ENCODE results near the gene TRPM3.

DNA sequence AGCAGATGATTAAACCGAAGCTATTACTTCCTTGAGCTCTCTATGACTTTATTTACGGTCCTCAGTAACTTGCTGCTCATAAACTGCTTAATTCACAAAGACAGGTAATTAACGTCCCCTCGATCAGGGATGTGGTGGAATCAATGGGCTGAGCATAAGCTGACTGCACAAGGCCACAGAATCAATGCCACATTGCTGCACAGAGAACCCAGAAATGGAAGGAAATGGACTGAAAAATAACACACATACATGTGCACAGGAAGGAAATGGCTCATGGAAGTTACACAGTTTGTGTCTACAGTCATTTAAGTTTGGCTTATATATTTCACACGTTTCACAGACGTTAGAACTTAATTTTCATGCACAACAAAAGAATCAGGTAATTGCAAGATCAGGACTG lies 588.7 kb downstream of the TRPM3 start:
- TF ChIP-seq POLR2AphosphoS5 (IDR thresholded peaks at IDR 0.05; ENCODE audit: low read depth, low read length) (no peak), TCF7L2 (IDR thresholded peaks at IDR 0.05; ENCODE audit: low read depth, low read length) (no peak)
- TF ChIP-seq, protein P1, sequence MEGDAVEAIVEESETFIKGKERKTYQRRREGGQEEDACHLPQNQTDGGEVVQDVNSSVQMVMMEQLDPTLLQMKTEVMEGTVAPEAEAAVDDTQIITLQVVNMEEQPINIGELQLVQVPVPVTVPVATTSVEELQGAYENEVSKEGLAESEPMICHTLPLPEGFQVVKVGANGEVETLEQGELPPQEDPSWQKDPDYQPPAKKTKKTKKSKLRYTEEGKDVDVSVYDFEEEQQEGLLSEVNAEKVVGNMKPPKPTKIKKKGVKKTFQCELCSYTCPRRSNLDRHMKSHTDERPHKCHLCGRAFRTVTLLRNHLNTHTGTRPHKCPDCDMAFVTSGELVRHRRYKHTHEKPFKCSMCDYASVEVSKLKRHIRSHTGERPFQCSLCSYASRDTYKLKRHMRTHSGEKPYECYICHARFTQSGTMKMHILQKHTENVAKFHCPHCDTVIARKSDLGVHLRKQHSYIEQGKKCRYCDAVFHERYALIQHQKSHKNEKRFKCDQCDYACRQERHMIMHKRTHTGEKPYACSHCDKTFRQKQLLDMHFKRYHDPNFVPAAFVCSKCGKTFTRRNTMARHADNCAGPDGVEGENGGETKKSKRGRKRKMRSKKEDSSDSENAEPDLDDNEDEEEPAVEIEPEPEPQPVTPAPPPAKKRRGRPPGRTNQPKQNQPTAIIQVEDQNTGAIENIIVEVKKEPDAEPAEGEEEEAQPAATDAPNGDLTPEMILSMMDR (IDR thresholded peaks at IDR 0.05), result no peak
- TF ChIP-seq, protein P2, sequence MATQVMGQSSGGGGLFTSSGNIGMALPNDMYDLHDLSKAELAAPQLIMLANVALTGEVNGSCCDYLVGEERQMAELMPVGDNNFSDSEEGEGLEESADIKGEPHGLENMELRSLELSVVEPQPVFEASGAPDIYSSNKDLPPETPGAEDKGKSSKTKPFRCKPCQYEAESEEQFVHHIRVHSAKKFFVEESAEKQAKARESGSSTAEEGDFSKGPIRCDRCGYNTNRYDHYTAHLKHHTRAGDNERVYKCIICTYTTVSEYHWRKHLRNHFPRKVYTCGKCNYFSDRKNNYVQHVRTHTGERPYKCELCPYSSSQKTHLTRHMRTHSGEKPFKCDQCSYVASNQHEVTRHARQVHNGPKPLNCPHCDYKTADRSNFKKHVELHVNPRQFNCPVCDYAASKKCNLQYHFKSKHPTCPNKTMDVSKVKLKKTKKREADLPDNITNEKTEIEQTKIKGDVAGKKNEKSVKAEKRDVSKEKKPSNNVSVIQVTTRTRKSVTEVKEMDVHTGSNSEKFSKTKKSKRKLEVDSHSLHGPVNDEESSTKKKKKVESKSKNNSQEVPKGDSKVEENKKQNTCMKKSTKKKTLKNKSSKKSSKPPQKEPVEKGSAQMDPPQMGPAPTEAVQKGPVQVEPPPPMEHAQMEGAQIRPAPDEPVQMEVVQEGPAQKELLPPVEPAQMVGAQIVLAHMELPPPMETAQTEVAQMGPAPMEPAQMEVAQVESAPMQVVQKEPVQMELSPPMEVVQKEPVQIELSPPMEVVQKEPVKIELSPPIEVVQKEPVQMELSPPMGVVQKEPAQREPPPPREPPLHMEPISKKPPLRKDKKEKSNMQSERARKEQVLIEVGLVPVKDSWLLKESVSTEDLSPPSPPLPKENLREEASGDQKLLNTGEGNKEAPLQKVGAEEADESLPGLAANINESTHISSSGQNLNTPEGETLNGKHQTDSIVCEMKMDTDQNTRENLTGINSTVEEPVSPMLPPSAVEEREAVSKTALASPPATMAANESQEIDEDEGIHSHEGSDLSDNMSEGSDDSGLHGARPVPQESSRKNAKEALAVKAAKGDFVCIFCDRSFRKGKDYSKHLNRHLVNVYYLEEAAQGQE (IDR thresholded peaks at IDR 0.05; ENCODE audit: insufficient read depth in 1 of 2, low read depth in 2 of 2, low read length in 1 of 2), result no peak

All from Panc1 (cell line).